ENCODE data around the gene CNOT4. TPM values are rescaled to one million over a fixed set of nuclear protein-coding genes. Genes with fewer than 3 reads are reported as not detected.
"Not testable (repeated sequence)": the region's sequence is repeated elsewhere in the genome, so short reads cannot be mapped to it uniquely, and the experiment has no call there.

CNOT4 gene
- total RNA-seq, 1 donor from 2014 or later = 9.4 TPM

DNA sequence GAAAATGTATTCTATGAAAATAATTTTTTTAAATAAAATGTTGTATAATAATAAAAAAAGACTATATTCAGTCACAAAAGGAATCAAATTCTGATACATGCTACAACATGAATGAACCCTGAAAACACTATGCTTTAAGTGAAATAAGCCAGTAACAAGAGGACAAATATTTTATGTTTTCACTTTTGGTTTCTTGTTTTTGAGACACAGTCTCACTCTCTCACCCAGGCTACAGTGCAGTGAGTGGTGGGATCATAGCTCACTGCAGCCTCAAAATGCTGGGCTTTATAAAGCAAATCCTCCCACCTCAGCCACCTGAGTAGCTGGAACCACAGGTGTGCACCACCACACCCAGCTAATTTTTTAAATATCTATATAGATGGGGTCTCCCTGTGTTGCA lies 64.2 kb downstream of the CNOT4 start:
- no peak overlapping the region for H3K4me3 ChIP-seq (ENCODE audit: low read depth, low read length)
- TF ChIP-seq, protein P1, sequence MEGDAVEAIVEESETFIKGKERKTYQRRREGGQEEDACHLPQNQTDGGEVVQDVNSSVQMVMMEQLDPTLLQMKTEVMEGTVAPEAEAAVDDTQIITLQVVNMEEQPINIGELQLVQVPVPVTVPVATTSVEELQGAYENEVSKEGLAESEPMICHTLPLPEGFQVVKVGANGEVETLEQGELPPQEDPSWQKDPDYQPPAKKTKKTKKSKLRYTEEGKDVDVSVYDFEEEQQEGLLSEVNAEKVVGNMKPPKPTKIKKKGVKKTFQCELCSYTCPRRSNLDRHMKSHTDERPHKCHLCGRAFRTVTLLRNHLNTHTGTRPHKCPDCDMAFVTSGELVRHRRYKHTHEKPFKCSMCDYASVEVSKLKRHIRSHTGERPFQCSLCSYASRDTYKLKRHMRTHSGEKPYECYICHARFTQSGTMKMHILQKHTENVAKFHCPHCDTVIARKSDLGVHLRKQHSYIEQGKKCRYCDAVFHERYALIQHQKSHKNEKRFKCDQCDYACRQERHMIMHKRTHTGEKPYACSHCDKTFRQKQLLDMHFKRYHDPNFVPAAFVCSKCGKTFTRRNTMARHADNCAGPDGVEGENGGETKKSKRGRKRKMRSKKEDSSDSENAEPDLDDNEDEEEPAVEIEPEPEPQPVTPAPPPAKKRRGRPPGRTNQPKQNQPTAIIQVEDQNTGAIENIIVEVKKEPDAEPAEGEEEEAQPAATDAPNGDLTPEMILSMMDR (conservative IDR thresholded peaks at IDR 0.05; ENCODE audit: low read depth, low read length) = no peak
- DNase-seq (ENCODE audit: low read depth) = no peak

DNA sequence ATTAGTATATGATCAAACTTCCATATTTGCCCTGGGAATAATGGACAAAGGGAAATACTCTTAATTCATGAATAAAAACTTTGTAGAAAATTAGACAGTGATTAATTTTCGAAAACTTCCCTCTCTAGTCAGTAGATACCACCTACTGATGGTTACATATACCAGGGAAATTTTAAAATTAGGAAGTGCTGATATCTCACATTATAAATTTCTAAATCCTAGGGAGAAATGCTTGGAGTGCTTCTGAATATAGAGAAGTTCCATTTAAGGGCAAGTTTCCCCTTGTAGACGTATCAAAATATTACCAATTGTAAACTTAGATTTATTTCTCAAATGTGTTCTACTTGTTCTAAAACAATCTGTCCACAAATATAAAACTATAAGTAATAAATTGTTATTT lies 64.6 kb downstream of the CNOT4 start:
- H3K4me3 ChIP-seq (ENCODE audit: low read depth, low read length); DNase-seq (ENCODE audit: low read depth): not testable (repeated sequence)

DNA sequence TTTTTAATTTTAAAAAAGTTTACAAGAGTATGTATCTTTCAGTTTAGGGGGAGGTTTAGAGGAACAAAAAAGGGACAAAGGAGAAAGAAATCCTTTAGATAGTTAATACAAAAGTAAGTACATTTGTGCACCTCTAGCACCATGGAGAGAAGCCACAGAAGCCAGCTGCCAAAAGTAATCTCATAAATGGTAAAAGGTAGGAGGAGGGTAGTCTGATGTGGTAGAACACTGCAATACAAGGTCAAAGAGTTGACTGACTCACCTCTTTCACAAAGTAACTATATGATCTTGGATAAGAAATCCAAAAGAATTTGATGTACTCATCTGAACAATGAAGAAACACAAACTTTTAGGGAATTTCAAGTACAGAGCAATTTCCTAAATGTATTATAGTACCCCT lies 68.1 kb downstream of the CNOT4 start:
- no peak for DNase-seq (ENCODE audit: low read depth)
- TF ChIP-seq, protein P1 (conservative IDR thresholded peaks at IDR 0.05; ENCODE audit: low read depth, low read length) = no peak

DNA sequence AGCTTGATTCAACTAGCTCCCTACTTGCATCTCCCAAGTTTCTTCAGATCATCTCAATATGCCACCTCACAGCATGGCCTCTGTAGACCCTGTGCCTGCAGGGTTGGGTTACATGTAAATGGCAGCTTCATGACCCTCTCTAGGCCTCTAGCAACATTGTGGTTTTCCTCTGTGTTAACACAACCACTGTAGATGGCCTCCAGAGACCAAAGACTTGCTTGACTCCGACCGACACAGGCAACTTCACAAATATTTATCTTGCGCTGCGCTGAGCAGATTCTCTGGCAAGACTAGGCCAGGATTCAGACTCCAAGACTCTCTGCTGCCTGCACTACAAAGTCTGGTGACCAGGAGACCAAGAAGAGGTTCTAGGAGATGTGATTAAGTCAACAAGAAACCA lies 75.9 kb downstream of the CNOT4 start:
- H3K4me3 ChIP-seq (ENCODE audit: low read depth, low read length) = no peak overlapping the region
- DNase-seq (ENCODE audit: low read depth) = no peak
- TF ChIP-seq, protein P1 (conservative IDR thresholded peaks at IDR 0.05; ENCODE audit: low read depth, low read length) = no peak

More for the DNA sequence above, 68.1 kb downstream of the CNOT4 start:
- no peak overlapping the region for H3K4me3 ChIP-seq (ENCODE audit: low read depth, low read length)

DNA sequence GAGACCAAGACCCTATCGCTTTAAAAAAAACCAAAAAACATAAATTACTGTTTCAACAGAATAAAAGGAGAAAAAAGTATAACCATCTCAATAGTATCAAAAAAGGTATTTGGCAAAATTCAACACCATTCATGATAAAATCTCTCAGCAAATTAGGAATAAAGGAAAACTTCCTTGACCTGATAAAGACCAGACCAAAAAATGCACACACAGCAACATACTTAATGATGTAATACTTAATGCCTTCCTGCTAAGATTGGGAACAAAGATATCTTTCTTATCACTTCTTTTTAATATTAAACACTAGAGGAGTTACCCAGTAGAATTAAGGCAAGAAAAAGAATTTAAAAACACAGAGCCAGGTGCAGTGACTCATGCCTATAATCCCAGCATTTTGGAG lies 79.3 kb downstream of the CNOT4 start:
- TF ChIP-seq, protein P1 (conservative IDR thresholded peaks at IDR 0.05; ENCODE audit: low read depth, low read length) = no peak
- H3K4me3 ChIP-seq (ENCODE audit: low read depth, low read length) = no peak overlapping the region
- no peak for DNase-seq (ENCODE audit: low read depth)

DNA sequence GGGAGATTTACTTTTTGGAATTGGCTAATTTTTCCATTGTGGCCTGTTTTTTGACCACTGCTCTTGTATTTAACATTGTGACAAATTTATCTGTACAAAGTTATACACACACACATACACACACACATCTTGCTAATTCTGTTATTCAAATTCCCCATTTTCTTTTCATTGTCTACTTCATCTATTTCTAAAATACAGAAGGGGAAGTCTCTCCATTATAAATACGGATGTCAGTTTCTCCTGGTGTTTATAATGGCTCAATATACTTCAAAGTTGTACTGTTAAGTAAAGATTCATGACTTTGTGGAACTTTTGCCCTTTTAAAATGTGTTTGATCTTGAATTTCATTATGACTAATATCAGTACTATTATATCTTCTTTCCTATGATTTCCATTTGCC lies 81.0 kb downstream of the CNOT4 start:
- H3K4me3 ChIP-seq (ENCODE audit: low read depth, low read length) = no peak overlapping the region
- no peak for DNase-seq (ENCODE audit: low read depth)
- TF ChIP-seq, protein P1 (conservative IDR thresholded peaks at IDR 0.05; ENCODE audit: low read depth, low read length) = no peak

DNA sequence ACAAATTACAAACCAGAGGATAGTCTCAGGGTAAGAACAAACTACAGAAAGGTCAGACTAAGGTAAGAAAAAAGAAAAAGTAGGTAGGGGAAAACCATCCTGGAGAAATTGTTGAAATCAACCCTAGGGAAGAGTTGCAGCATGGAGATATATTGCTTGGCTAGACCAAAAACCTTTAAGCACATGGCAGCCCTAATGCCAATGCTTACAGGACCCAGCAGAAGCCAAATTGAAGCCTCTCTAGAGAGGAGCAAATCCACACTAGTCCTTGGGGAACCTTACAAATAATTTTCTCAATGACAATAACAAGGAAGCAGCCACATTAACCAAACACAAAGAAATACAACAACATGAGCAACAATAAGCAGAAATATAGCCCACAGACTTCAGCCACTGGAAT lies 81.9 kb downstream of the CNOT4 start:
- no peak overlapping the region for H3K4me3 ChIP-seq (ENCODE audit: low read depth, low read length)
- no peak for DNase-seq (ENCODE audit: low read depth)
- TF ChIP-seq, protein P1 (conservative IDR thresholded peaks at IDR 0.05; ENCODE audit: low read depth, low read length) = no peak

DNA sequence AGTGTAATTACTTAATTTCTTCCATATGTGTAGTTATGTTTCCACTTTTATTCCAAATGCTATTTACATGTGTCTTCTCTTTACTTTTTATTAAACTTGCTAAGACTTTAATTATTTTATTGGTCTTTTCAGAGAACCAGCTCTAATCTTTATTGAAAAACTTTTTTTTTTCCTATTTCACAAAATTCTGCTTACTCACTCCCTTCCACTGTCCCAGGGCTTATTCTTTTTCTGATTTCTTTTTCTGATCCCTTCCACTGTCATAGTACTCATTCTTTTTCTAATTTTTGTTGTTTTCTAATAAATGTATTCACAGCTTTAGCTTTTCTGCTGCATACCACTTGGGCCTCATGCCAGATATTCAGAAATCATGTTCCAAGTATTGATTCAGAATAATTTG lies 82.7 kb downstream of the CNOT4 start:
- no peak for DNase-seq (ENCODE audit: low read depth)
- TF ChIP-seq, protein P1 (conservative IDR thresholded peaks at IDR 0.05; ENCODE audit: low read depth, low read length) = no peak
- H3K4me3 ChIP-seq (ENCODE audit: low read depth, low read length) = no peak overlapping the region
